ENCODE measurements around the gene SLC6A6. TPM values are rescaled to one million over a fixed set of nuclear protein-coding genes. Genes with fewer than 3 reads are reported as not detected.
A peak's percentile ranks its signal among the peaks of the same experiment; 100 is the strongest.

Gene SLC6A6
- total and polyA plus RNA-seq, 8 donors, result 3.0 to 36.7 (median 19.7) TPM

GRCh38 chr3:14478956-14479550 lies 76.6 kb downstream of the SLC6A6 start:
- Histone ChIP-seq H3K9me3 (no peaks in the 10 kb centered on the region), H3K4me3 (no peak overlapping the region), H3K4me1 (peaks cover 0 to 14% (median 9%) of the 10 kb centered on the region in 4 donors), H3K36me3 (peaks cover 36 to 100% (median 95%) of the 10 kb centered on the region in 4 donors), H3K27me3 (no peaks in the 10 kb centered on the region), H3K27ac (no peak overlapping the region)
- intact Hi-C loops (cut with DNase I; ENCODE audit: low total_unique reads), result no loop called here
- DNase-seq, result no peak
- TF ChIP-seq EP300 (IDR thresholded peaks at IDR 0.05), result no peak
- TF ChIP-seq CTCF (IDR thresholded peaks at IDR 0.05), result no peak
- no peak for TF ChIP-seq POLR2A (IDR thresholded peaks at IDR 0.05)
- TF ChIP-seq POLR2AphosphoS5 (IDR thresholded peaks at IDR 0.05), result no peak
- WGBS, 5 donors, result 80 to 89% (median 88%) methylated on average over 8 of the region's 8 CpGs

GRCh38 chr3:14479591-14479990 lies 77.2 kb downstream of the SLC6A6 start:
- Histone ChIP-seq H3K27ac (no peak overlapping the region), H3K9me3 (no peaks in the 10 kb centered on the region), H3K4me3 (no peak overlapping the region), H3K27me3 (no peaks in the 10 kb centered on the region), H3K4me1 (peaks cover 0 to 13% (median 8%) of the 10 kb centered on the region in 4 donors), H3K36me3 (peaks cover 41 to 100% (median 95%) of the 10 kb centered on the region in 4 donors)
- 90 to 100% (median 94%) methylated on average over 3 to 6 of the region's 6 CpGs for WGBS, 5 donors
- DNase-seq, result no peak
- intact Hi-C loops (cut with DNase I; ENCODE audit: low total_unique reads), result no loop called here
- TF ChIP-seq CTCF (IDR thresholded peaks at IDR 0.05), result no peak
- TF ChIP-seq POLR2AphosphoS5 (IDR thresholded peaks at IDR 0.05), result no peak
- TF ChIP-seq EP300 (IDR thresholded peaks at IDR 0.05), result no peak
- TF ChIP-seq POLR2A (IDR thresholded peaks at IDR 0.05), result no peak

- peaks cover 49 to 100% (median 98%) of the 10 kb centered on the region in 4 donors for H3K36me3 ChIP-seq
- DNase-seq, result peak in 1 of 2 donors; percentile 44
- no peak overlapping the region for H3K27ac ChIP-seq
- peaks cover 0 to 13% (median 8%) of the 10 kb centered on the region in 4 donors for H3K4me1 ChIP-seq
- WGBS, 5 donors, result 77 to 85% (median 82%) methylated on average over 7 to 8 of the region's 8 CpGs
- no peaks in the 10 kb centered on the region for H3K9me3 ChIP-seq
- intact Hi-C loops (cut with DNase I; ENCODE audit: low total_unique reads), result no loop called here
- H3K4me3 ChIP-seq, result no peak overlapping the region
- TF ChIP-seq CTCF (IDR thresholded peaks at IDR 0.05), result no peak
- no peak for TF ChIP-seq EP300 (IDR thresholded peaks at IDR 0.05)
- TF ChIP-seq POLR2A (IDR thresholded peaks at IDR 0.05), result no peak
- TF ChIP-seq POLR2AphosphoS5 (IDR thresholded peaks at IDR 0.05), result no peak
- H3K27me3 ChIP-seq, result no peaks in the 10 kb centered on the region
These were observed 78.0 kb downstream of the SLC6A6 start for GRCh38 chr3:14480207-14481017.

GRCh38 chr3:14481018-14481645 lies 78.7 kb downstream of the SLC6A6 start:
- Histone ChIP-seq H3K36me3 (peaks cover 54 to 100% (median 100%) of the 10 kb centered on the region in 4 donors), H3K4me3 (no peak overlapping the region), H3K4me1 (peaks cover 0 to 13% (median 8%) of the 10 kb centered on the region in 4 donors), H3K9me3 (no peaks in the 10 kb centered on the region), H3K27me3 (no peaks in the 10 kb centered on the region), H3K27ac (no peak overlapping the region)
- intact Hi-C loops (cut with DNase I; ENCODE audit: low total_unique reads), result no loop called here
- WGBS, 5 donors, result 92 to 96% (median 93%) methylated on average over 10 of the region's 10 CpGs
- DNase-seq, result no peak
- TF ChIP-seq CTCF (IDR thresholded peaks at IDR 0.05), result no peak
- no peak for TF ChIP-seq EP300 (IDR thresholded peaks at IDR 0.05)
- no peak for TF ChIP-seq POLR2A (IDR thresholded peaks at IDR 0.05)
- TF ChIP-seq POLR2AphosphoS5 (IDR thresholded peaks at IDR 0.05), result no peak

Data from stomach (tissue), 9 donors.